ENCODE data around the gene SCRG1. TPM values are rescaled to one million over a fixed set of nuclear protein-coding genes. Genes with fewer than 3 reads are reported as not detected.

Gene SCRG1
- total RNA-seq, 6 experiments from 2014 or later, result not detected

- no peak for DNase-seq
- no peaks in the 10 kb centered on the region for H3K36me3 Mint-ChIP-seq (ENCODE audit: low read depth)
- no peak overlapping the region for H3K27ac Mint-ChIP-seq
- H3K9me3 Mint-ChIP-seq, result no peaks in the 10 kb centered on the region
- H3K27me3 Mint-ChIP-seq (ENCODE audit: insufficient read depth), result no peaks in the 10 kb centered on the region
- TF ChIP-seq CTCF (IDR thresholded peaks at IDR 0.05), result no peak
- H3K4me1 Mint-ChIP-seq (ENCODE audit: low read depth), result peaks cover 15% of the 10 kb centered on the region
- H3K4me3 Mint-ChIP-seq, result no peak overlapping the region
Measured at GRCh38 chr4:173413036-173413435, 14.1 kb upstream of the SCRG1 start.

DNA sequence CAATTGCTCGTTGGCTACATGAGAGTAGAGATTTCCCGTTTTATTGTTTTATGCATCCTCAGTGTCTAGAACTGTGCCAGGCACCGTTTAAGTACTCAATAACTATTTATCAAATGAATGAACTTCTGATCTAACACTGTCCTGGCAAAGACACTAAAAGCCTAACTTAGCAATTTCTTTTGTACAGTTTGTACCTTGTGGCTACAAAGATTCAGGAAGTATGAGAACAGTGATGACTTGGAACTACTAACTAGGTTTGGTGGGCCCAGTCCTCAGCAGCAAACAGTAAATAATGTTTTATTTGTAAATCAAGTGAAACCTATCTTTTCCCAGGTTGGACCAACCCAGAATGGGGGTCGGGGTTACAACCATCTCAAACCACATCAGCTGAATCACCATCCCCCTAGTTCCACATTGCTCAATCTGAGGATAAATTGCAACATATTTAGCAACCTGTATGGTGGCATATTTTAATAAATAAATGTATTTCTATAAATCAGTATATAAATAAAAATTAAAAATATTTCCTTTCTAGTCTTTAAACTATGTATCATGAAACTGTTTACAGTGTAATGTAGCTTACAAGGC lies 12.3 kb upstream of the SCRG1 start:
- H3K27me3 Mint-ChIP-seq (ENCODE audit: insufficient read depth), result no peaks in the 10 kb centered on the region
- no peak for TF ChIP-seq CTCF (IDR thresholded peaks at IDR 0.05)
- H3K36me3 Mint-ChIP-seq (ENCODE audit: low read depth), result no peaks in the 10 kb centered on the region
- no peak overlapping the region for H3K27ac Mint-ChIP-seq
- H3K9me3 Mint-ChIP-seq, result no peaks in the 10 kb centered on the region
- peaks cover 10% of the 10 kb centered on the region for H3K4me1 Mint-ChIP-seq (ENCODE audit: low read depth)
- no peak overlapping the region for H3K4me3 Mint-ChIP-seq
- no peak for DNase-seq

- H3K4me1 Mint-ChIP-seq (ENCODE audit: low read depth), result peaks cover 10% of the 10 kb centered on the region
- no peak overlapping the region for H3K4me3 Mint-ChIP-seq
- no peaks in the 10 kb centered on the region for H3K9me3 Mint-ChIP-seq
- no peaks in the 10 kb centered on the region for H3K36me3 Mint-ChIP-seq (ENCODE audit: low read depth)
- no peak for DNase-seq
- no peaks in the 10 kb centered on the region; the same call in 1 of the 2 replicates for H3K27me3 Mint-ChIP-seq (ENCODE audit: insufficient read depth)
- TF ChIP-seq CTCF (IDR thresholded peaks at IDR 0.05), result no peak
- H3K27ac Mint-ChIP-seq, result no peak overlapping the region
Measured at GRCh38 chr4:173410079-173410478, 11.2 kb upstream of the SCRG1 start.

- no peak for TF ChIP-seq CTCF (IDR thresholded peaks at IDR 0.05)
- H3K4me1 Mint-ChIP-seq (ENCODE audit: low read depth), result peaks cover 19% of the 10 kb centered on the region
- no peak for DNase-seq
- H3K4me3 Mint-ChIP-seq, result no peak overlapping the region
- H3K27me3 Mint-ChIP-seq (ENCODE audit: insufficient read depth), result no peaks in the 10 kb centered on the region; the same call in 1 of the 2 replicates
- no peaks in the 10 kb centered on the region for H3K36me3 Mint-ChIP-seq (ENCODE audit: low read depth)
- H3K9me3 Mint-ChIP-seq, result no peaks in the 10 kb centered on the region
- no peak overlapping the region for H3K27ac Mint-ChIP-seq
Measured at GRCh38 chr4:173405840-173406606, 7.1 kb upstream of the SCRG1 start.

DNA sequence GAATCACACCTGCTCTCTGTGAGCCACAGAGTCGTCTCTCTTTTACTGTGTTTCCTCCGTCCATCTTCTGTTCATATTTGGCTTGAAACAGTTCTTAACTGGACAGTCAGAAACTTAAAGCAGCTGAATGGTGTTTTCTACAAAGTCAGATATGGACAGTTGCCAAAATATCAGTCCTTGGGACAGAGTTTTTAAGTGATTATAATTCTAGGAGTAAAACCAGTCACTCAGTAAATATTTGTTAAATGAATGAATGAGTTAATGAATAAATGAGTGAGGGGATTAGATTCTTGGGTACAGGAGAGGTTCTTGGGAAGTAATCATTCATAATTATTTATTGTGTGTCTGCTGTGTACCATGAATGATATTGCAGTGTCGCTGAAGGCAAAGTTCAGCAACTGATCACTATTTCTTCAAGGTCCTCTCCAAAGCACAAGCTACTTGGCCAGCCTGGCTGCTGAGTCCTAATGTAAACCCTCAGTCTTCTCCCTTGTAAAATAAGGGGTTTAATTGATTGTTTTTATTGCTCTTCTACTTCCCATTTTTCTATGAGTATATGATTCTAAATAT lies 5.5 kb upstream of the SCRG1 start:
- H3K4me3 Mint-ChIP-seq, result no peak overlapping the region
- H3K27me3 Mint-ChIP-seq (ENCODE audit: insufficient read depth), result no peaks in the 10 kb centered on the region; the same call in 1 of the 2 replicates
- H3K36me3 Mint-ChIP-seq (ENCODE audit: low read depth), result no peaks in the 10 kb centered on the region
- H3K4me1 Mint-ChIP-seq (ENCODE audit: low read depth), result peaks cover 13% of the 10 kb centered on the region
- no peak for DNase-seq
- no peak for TF ChIP-seq CTCF (IDR thresholded peaks at IDR 0.05)
- H3K9me3 Mint-ChIP-seq, result no peaks in the 10 kb centered on the region
- no peak overlapping the region for H3K27ac Mint-ChIP-seq
